ENCODE results near the gene ZNF616.

ZNF616 gene

GRCh38 chr19:52176574-52176973 is 36.8 kb upstream of the ZNF616 start:
- Histone ChIP-seq H2BK12ac (ENCODE audit: low read length) (no peak overlapping the region), H4K91ac (ENCODE audit: low read depth, low read length, poor library complexity) (no peak overlapping the region), H2BK5ac (ENCODE audit: low read length) (no peak overlapping the region), H3K27me3 (ENCODE audit: control insufficient read depth in 3 of 3, insufficient read depth in 3 of 3, low read depth in 1 of 3, low read length in 3 of 3) (no peaks in the 10 kb centered on the region), H3K18ac (ENCODE audit: low read length) (no peak overlapping the region), H4K8ac (ENCODE audit: low read depth, low read length) (no peak overlapping the region), H3K9me3 (replicated peaks in 1 of 2; ENCODE audit: control insufficient read depth in 2 of 2, insufficient read depth in 1 of 2, low read depth in 1 of 2, low read length in 2 of 2) (peaks cover 3 to 13% of the 10 kb centered on the region in 2 donors), H2AFZ (ENCODE audit: low read length) (no peak overlapping the region), H3K23ac (ENCODE audit: low read depth, low read length, poor library complexity) (no peak overlapping the region), H3K4ac (ENCODE audit: low read length) (no peak overlapping the region), H3K14ac (ENCODE audit: low read length) (no peak overlapping the region), H3K9ac (ENCODE audit: low read depth, low read length, poor library complexity) (no peak overlapping the region), H3K4me3 (ENCODE audit: low read length in 2 of 2) (no peak overlapping the region), H3K27ac (replicated peaks; ENCODE audit: low read length) (no peak overlapping the region), H3K4me1 (ENCODE audit: control insufficient read depth in 2 of 2, insufficient read depth in 1 of 2, low read depth in 1 of 2, low read length in 2 of 2) (peaks cover 0 to 4% of the 10 kb centered on the region in 2 donors), H2BK15ac (ENCODE audit: low read length) (no peak overlapping the region), H3K36me3 (replicated peaks in 1 of 2; ENCODE audit: control insufficient read depth in 2 of 2, insufficient read depth in 2 of 2, low read length in 2 of 2) (no peaks in the 10 kb centered on the region), H2BK120ac (ENCODE audit: low read depth, low read length) (no peak overlapping the region), H2AK5ac (ENCODE audit: low read depth, low read length) (no peak overlapping the region), H3K79me1 (ENCODE audit: low read depth, low read length) (no peaks in the 10 kb centered on the region), H3K4me2 (ENCODE audit: insufficient read depth, low read length, poor library complexity, severe bottlenecking) (no peak overlapping the region)
- no CpG with 5 or more reads among the region's 10 CpGs for WGBS, 2 donors (ENCODE audit: extremely low coverage in 2 of 2, insufficient read length in 2 of 2, insufficient replicate concordance in 1 of 2)
- no peak for DNase-seq (ENCODE audit: low spot score)

- Histone ChIP-seq H3K23ac (ENCODE audit: low read depth, low read length, poor library complexity) (no peak overlapping the region), H3K4me2 (ENCODE audit: insufficient read depth, low read length, poor library complexity, severe bottlenecking) (no peak overlapping the region), H2BK15ac (ENCODE audit: low read length) (no peak overlapping the region), H3K4me1 (ENCODE audit: control insufficient read depth in 2 of 2, insufficient read depth in 1 of 2, low read depth in 1 of 2, low read length in 2 of 2) (peaks cover 0 to 4% of the 10 kb centered on the region in 2 donors), H3K14ac (ENCODE audit: low read length) (no peak overlapping the region), H3K18ac (ENCODE audit: low read length) (no peak overlapping the region), H3K27me3 (ENCODE audit: control insufficient read depth in 3 of 3, insufficient read depth in 3 of 3, low read depth in 1 of 3, low read length in 3 of 3) (peaks cover 0 to 12% (median 2%) of the 10 kb centered on the region in 3 experiments), H3K4me3 (ENCODE audit: low read length in 2 of 2) (peak overlapping the region in 1 of 2 donors; percentile 51), H2BK120ac (ENCODE audit: low read depth, low read length) (no peak overlapping the region), H2AK5ac (ENCODE audit: low read depth, low read length) (no peak overlapping the region), H3K9me3 (replicated peaks in 1 of 2; ENCODE audit: control insufficient read depth in 2 of 2, insufficient read depth in 1 of 2, low read depth in 1 of 2, low read length in 2 of 2) (peaks cover 3 to 23% of the 10 kb centered on the region in 2 donors), H4K8ac (ENCODE audit: low read depth, low read length) (no peak overlapping the region), H2BK12ac (ENCODE audit: low read length) (no peak overlapping the region), H3K4ac (ENCODE audit: low read length) (no peak overlapping the region), H2AFZ (ENCODE audit: low read length) (no peak overlapping the region), H2BK5ac (ENCODE audit: low read length) (no peak overlapping the region), H3K9ac (ENCODE audit: low read depth, low read length, poor library complexity) (no peak overlapping the region), H3K27ac (replicated peaks; ENCODE audit: low read length) (no peak overlapping the region), H3K36me3 (replicated peaks in 1 of 2; ENCODE audit: control insufficient read depth in 2 of 2, insufficient read depth in 2 of 2, low read length in 2 of 2) (peaks cover 2 to 5% of the 10 kb centered on the region in 2 donors), H4K91ac (ENCODE audit: low read depth, low read length, poor library complexity) (no peak overlapping the region), H3K79me1 (ENCODE audit: low read depth, low read length) (no peaks in the 10 kb centered on the region)
- DNase-seq (ENCODE audit: low spot score), result no peak
- no CpG with 5 or more reads among the region's 1 CpG for WGBS, 2 donors (ENCODE audit: extremely low coverage in 2 of 2, insufficient read length in 2 of 2, insufficient replicate concordance in 1 of 2)
Observed at GRCh38 chr19:52172347-52172746, 32.6 kb upstream of the ZNF616 start.

DNA sequence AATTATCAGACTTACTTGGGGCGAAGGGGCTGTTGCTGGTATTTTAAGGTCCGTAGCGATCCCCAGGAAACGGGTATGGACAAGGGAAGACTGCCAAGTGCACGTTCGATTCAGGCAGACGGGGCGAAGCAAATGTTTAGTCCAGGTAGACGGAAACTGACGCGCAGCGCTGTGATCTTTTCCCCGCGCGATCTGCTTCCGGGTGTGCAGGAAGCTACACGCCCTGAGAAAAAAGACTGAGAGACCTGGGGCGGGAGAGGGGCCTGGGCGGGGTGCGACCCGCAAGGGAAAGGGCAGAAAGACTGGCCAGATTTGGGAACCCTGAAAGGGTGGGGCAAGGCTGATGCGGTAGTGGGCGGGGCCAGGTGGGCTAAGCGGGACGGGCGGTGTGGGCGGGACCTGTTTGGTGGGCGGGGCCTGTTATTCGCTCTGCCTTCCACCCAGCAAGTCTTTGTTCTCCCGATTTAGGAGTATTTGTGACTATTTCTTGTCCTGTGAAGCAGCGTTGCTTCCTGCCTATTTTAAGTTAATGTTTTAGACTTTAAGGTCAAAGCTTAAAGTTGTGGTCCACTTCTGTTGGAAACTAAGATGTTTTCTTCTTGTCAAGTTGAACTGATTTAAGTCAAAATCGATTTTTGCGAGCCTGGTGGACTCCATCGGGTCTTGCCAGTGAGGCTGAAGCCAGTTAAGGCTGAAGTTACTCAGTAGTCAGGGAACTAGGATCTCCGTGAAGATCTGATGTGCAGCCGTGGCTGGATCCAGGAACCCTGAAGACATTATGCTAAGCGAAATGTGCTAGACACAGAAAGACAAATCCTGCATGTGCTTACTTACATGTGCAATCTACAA is 31.8 kb upstream of the ZNF616 start, which contains the start of gene ZNF836:
Gene ZNF836, minus strand, starts transcription at position 301 of the 849 bp plus-strand sequence. CDS start 3,549 bp downstream, outside the sequence.
- H2BK5ac ChIP-seq (ENCODE audit: low read length), result no peak within 1 kb of the TSS
- no peak within 1 kb of the TSS for H4K91ac ChIP-seq (ENCODE audit: low read depth, low read length, poor library complexity)
- no CpG with 5 or more reads among the region's 37 CpGs for WGBS, 2 donors (ENCODE audit: extremely low coverage in 2 of 2, insufficient read length in 2 of 2, insufficient replicate concordance in 1 of 2)
- no peak within 1 kb of the TSS for H3K23ac ChIP-seq (ENCODE audit: low read depth, low read length, poor library complexity)
- peak within 1 kb of the TSS; percentile 92 for H2AFZ ChIP-seq (ENCODE audit: low read length)
- no peak within 1 kb of the TSS for H2BK12ac ChIP-seq (ENCODE audit: low read length)
- H3K4me2 ChIP-seq (ENCODE audit: insufficient read depth, low read length, poor library complexity, severe bottlenecking), result peak within 1 kb of the TSS; percentile 84
- H2BK15ac ChIP-seq (ENCODE audit: low read length), result no peak within 1 kb of the TSS
- no peak within 1 kb of the TSS for H2BK120ac ChIP-seq (ENCODE audit: low read depth, low read length)
- H3K9me3 ChIP-seq (replicated peaks in 1 of 2; ENCODE audit: control insufficient read depth in 2 of 2, insufficient read depth in 1 of 2, low read depth in 1 of 2, low read length in 2 of 2), result peaks cover 3 to 23% of the 10 kb centered on the region in 2 donors
- H3K27me3 ChIP-seq (ENCODE audit: control insufficient read depth in 3 of 3, insufficient read depth in 3 of 3, low read depth in 1 of 3, low read length in 3 of 3), result peaks cover 0 to 12% (median 2%) of the 10 kb centered on the region in 3 experiments
- DNase-seq (ENCODE audit: low spot score), result peak; percentile 67
- H3K4me1 ChIP-seq (ENCODE audit: control insufficient read depth in 2 of 2, insufficient read depth in 1 of 2, low read depth in 1 of 2, low read length in 2 of 2), result peaks cover 0 to 3% of the 10 kb centered on the region in 2 donors
- no peak within 1 kb of the TSS for H3K27ac ChIP-seq (replicated peaks; ENCODE audit: low read length)
- H4K8ac ChIP-seq (ENCODE audit: low read depth, low read length), result no peak within 1 kb of the TSS
- H3K4ac ChIP-seq (ENCODE audit: low read length), result no peak within 1 kb of the TSS
- no peak within 1 kb of the TSS for H2AK5ac ChIP-seq (ENCODE audit: low read depth, low read length)
- H3K79me1 ChIP-seq (ENCODE audit: low read depth, low read length), result no peaks in the 10 kb centered on the region
- H3K9ac ChIP-seq (ENCODE audit: low read depth, low read length, poor library complexity), result peak within 1 kb of the TSS; percentile 56
- H3K4me3 ChIP-seq (ENCODE audit: low read length in 2 of 2), result peak within 1 kb of the TSS; percentile 51 to 86
- no peak within 1 kb of the TSS for H3K14ac ChIP-seq (ENCODE audit: low read length)
- H3K18ac ChIP-seq (ENCODE audit: low read length), result peak within 1 kb of the TSS; percentile 76
- H3K36me3 ChIP-seq (replicated peaks in 1 of 2; ENCODE audit: control insufficient read depth in 2 of 2, insufficient read depth in 2 of 2, low read length in 2 of 2), result peaks cover 2 to 5% of the 10 kb centered on the region in 2 donors

GRCh38 chr19:52170863-52171320 is 31.2 kb upstream of the ZNF616 start:
- Histone ChIP-seq H3K4me1 (ENCODE audit: control insufficient read depth in 2 of 2, insufficient read depth in 1 of 2, low read depth in 1 of 2, low read length in 2 of 2) (peaks cover 0 to 1% of the 10 kb centered on the region in 2 donors), H3K23ac (ENCODE audit: low read depth, low read length, poor library complexity) (no peak overlapping the region), H3K9ac (ENCODE audit: low read depth, low read length, poor library complexity) (peak overlapping the region; percentile 56), H3K27ac (replicated peaks; ENCODE audit: low read length) (no peak overlapping the region), H2BK120ac (ENCODE audit: low read depth, low read length) (no peak overlapping the region), H3K27me3 (ENCODE audit: control insufficient read depth in 3 of 3, insufficient read depth in 3 of 3, low read depth in 1 of 3, low read length in 3 of 3) (peaks cover 0 to 12% (median 2%) of the 10 kb centered on the region in 3 experiments), H4K91ac (ENCODE audit: low read depth, low read length, poor library complexity) (no peak overlapping the region), H3K4ac (ENCODE audit: low read length) (no peak overlapping the region), H2BK5ac (ENCODE audit: low read length) (no peak overlapping the region), H2BK15ac (ENCODE audit: low read length) (no peak overlapping the region), H3K79me1 (ENCODE audit: low read depth, low read length) (no peaks in the 10 kb centered on the region), H2BK12ac (ENCODE audit: low read length) (no peak overlapping the region), H4K8ac (ENCODE audit: low read depth, low read length) (no peak overlapping the region), H3K4me2 (ENCODE audit: insufficient read depth, low read length, poor library complexity, severe bottlenecking) (peak overlapping the region; percentile 84), H3K9me3 (replicated peaks in 1 of 2; ENCODE audit: control insufficient read depth in 2 of 2, insufficient read depth in 1 of 2, low read depth in 1 of 2, low read length in 2 of 2) (peaks cover 3 to 23% of the 10 kb centered on the region in 2 donors), H3K36me3 (replicated peaks in 1 of 2; ENCODE audit: control insufficient read depth in 2 of 2, insufficient read depth in 2 of 2, low read length in 2 of 2) (peaks cover 2 to 5% of the 10 kb centered on the region in 2 donors), H2AFZ (ENCODE audit: low read length) (peak overlapping the region; percentile 92), H3K18ac (ENCODE audit: low read length) (no peak overlapping the region), H3K4me3 (ENCODE audit: low read length in 2 of 2) (peak overlapping the region; percentile 51 to 86), H2AK5ac (ENCODE audit: low read depth, low read length) (no peak overlapping the region), H3K14ac (ENCODE audit: low read length) (no peak overlapping the region)
- no peak for DNase-seq (ENCODE audit: low spot score)
- no CpG with 5 or more reads among the region's 22 CpGs for WGBS, 2 donors (ENCODE audit: extremely low coverage in 2 of 2, insufficient read length in 2 of 2, insufficient replicate concordance in 1 of 2)
